HG02884 (cell line): ENCODE data around the gene PCDHB10.
"Not testable (repeated sequence)": the region's sequence is repeated elsewhere in the genome, so short reads cannot be mapped to it uniquely, and the experiment has no call there.

Experiments
- ATAC-seq: cut with Tn5 transposase; IDR thresholded peaks from one replicate; pipeline ENCODE4 v1.9.1; 2021; ENCODE audit warnings: mild to moderate bottlenecking, moderate library complexity; ENCODE audit not compliant: unreplicated experiment

PCDHB10 gene

DNA sequence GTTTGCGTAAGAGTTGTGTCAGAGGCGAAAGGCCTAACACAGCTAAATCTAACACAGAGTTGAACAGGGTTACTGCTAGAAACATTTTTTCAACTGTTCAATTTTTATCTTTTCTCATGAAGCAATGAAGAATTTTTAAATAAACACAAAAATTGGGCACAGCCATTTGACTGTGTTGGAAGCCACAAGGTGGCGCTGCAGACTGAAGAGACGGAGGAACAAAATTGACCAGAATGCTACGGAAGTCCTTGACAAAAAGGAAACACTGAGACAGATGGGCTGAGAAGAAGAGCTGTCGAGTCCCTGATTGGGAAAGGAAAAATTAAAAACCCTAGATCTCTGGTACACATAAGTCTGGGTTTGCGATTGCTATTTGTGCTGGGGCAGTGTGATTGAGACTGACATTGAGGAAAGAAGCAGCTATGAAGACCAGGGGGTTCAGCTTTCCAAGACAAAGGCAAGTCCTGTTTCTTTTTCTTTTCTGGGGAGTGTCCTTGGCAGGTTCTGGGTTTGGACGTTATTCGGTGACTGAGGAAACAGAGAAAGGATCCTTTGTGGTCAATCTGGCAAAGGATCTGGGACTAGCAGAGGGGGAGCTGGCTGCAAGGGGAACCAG lies 5.1 kb upstream of the PCDHB10 start, which contains the start of gene PCDHB9:
PCDHB9 (plus strand) TSS at position 265 of the 616 bp plus-strand sequence; CDS start at position 423, 158 bp downstream.
- no peak for ATAC-seq

DNA sequence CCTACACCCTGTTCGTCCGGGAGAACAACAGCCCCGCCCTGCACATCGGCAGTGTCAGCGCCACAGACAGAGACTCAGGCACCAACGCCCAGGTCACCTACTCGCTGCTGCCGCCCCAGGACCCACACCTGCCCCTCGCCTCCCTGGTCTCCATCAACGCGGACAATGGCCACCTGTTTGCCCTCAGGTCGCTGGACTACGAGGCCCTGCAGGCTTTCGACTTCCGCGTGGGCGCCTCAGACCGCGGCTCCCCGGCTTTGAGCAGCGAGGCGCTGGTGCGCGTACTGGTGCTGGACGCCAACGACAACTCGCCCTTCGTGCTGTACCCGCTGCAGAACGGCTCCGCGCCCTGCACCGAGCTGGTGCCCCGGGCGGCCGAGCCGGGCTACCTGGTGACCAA lies 3.5 kb upstream of the PCDHB10 start:
- ATAC-seq, result not testable (repeated sequence)

DNA sequence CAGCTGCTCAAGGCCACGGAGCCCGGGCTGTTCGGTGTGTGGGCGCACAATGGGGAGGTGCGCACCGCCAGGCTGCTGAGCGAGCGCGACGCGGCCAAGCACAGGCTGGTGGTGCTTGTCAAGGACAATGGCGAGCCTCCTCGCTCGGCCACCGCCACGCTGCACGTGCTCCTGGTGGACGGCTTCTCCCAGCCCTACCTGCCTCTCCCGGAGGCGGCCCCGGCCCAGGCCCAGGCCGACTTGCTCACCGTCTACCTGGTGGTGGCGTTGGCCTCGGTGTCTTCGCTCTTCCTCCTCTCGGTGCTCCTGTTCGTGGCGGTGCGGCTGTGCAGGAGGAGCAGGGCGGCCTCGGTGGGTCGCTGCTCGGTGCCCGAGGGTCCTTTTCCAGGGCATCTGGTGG lies 3.0 kb upstream of the PCDHB10 start:
- not testable (repeated sequence) for ATAC-seq

DNA sequence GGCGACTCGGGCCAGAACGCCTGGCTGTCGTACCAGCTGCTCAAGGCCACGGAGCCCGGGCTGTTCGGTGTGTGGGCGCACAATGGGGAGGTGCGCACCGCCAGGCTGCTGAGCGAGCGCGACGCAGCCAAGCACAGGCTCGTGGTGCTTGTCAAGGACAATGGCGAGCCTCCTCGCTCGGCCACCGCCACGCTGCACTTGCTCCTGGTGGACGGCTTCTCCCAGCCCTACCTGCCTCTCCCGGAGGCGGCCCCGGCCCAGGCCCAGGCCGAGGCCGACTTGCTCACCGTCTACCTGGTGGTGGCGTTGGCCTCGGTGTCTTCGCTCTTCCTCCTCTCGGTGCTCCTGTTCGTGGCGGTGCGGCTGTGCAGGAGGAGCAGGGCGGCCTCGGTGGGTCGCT lies 2.2 kb downstream of the PCDHB10 start:
- not testable (repeated sequence) for ATAC-seq

DNA sequence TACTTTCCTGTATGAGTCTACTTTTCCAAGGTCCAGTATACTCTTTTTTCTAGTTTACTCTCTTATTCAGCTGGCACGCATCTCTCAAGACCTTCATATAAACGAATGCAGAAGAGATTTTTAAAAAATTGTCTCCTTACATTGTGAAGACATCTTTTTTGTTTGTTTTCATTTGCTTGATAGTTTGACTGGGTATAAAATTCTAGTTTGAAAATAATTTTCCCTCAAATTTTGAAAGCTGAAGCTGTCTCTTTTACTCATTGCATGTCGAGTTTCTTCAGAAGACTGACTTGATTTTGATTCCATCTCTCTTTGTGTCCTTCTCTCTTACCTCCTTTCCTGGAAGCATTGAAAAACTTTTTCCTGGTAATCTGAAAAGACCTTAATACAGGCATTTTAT lies 4.2 kb downstream of the PCDHB10 start:
- ATAC-seq, result no peak

DNA sequence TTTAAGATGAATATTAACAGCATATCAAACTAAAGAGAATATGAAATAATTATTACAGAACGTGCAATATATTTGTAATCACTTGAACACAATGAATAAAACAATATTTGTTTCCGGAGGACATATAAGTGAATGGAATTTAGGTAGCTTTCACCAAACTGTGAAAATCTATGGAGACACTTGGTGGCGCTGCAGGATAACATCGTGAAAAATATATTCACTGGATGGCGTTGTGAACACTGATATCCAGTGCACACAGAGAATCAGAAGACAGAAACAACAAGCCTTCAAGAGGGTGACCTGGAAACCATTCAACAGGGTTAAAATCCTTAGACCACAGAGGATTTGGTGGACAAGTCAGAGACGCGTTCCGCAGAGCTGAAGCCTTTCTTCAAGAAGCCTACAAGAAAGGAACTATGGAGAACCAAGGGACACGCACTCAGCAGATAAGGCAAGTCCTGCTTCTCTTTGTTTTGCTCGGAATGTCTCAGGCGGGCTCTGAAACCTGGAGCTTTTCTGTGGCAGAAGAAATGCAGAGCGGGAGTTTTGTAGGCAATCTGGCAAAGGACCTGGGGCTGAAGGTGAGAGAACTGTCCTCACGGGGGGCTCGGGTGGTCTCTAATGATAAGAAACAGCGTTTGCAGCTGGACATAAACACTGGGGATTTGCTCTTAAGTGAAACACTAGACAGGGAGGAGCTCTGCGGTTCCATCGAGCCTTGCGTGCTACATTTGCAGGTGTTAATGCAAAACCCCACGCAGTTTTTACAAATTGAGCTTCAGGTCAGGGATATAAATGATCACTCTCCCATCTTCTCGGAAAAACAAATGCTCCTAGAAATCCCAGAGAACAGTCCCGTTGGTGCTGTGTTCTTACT lies 7.4 kb downstream of the PCDHB10 start, which contains the start of gene PCDHB11:
PCDHB11 (plus strand) TSS at position 269 of the 877 bp plus-strand sequence; CDS start at position 417, 148 bp downstream.
- ATAC-seq, result no peak

DNA sequence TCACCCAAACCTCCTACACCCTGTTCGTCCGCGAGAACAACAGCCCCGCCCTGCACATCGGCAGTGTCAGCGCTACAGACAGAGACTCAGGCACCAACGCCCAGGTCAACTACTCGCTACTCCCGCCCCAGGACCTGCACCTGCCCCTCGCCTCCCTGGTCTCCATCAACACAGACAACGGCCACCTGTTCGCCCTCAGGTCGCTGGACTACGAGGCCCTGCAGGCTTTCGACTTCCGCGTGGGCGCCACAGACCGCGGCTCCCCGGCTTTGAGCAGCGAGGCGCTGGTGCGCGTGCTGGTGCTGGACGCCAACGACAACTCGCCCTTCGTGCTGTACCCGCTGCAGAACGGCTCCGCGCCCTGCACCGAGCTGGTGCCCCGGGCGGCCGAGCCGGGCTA lies 9.0 kb downstream of the PCDHB10 start:
- ATAC-seq, result not testable (repeated sequence)

DNA sequence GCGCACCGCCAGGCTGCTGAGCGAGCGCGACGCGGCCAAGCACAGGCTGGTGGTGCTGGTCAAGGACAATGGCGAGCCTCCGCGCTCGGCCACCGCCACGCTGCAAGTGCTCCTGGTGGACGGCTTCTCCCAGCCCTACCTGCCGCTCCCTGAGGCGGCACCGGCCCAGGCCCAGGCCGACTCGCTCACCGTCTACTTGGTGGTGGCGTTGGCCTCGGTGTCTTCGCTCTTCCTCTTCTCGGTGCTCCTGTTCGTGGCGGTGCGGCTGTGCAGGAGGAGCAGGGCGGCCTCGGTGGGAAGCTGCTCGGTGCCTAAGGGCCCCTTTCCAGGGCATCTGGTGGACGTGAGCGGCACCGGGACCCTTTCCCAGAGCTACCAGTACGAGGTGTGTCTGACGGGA lies 9.5 kb downstream of the PCDHB10 start:
- ATAC-seq, result not testable (repeated sequence)

DNA sequence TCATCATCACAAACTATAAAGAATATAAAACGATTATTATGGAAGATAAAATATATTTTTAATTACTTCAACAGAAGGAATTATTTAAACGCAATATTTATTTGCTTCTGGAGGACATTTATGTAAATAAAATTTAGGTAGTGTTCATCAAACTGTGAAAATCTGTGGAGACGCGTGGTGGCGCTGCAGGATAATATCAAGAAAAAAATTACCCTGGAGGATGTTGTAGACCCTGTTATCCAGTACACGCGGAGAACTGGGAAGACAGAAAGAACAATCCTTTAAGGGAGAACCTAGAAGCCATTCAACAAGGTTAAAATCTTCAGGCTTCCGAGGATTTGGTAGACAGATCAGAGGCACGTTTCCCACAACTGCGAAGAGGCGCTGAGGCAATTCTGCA lies 16.3 kb downstream of the PCDHB10 start, which contains the start of gene PCDHB12:
PCDHB12 (plus strand) TSS at position 242 of the 400 bp plus-strand sequence. CDS start 189 bp downstream, outside the sequence.
- ATAC-seq, result no peak

DNA sequence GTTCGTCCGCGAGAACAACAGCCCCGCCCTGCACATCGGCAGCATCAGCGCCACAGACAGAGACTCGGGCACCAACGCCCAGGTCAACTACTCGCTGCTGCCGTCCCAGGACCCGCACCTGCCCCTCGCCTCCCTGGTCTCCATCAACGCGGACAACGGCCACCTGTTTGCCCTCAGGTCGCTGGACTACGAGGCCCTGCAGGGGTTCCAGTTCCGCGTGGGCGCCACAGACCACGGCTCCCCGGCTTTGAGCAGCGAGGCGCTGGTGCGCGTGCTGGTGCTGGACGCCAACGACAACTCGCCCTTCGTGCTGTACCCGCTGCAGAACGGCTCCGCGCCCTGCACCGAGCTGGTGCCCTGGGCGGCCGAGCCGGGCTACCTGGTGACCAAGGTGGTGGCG lies 18.1 kb downstream of the PCDHB10 start:
- ATAC-seq, result not testable (repeated sequence)

DNA sequence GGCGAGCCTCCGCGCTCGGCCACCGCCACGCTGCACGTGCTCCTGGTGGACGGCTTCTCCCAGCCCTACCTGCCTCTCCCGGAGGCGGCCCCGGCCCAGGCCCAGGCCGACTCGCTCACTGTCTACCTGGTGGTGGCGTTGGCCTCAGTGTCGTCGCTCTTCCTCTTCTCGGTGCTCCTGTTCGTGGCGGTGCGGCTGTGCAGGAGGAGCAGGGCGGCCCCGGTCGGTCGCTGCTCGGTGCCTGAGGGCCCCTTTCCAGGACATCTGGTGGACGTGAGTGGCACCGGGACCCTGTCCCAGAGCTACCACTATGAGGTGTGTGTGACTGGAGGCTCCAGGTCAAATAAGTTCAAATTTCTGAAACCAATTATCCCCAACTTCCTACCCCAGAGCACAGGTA lies 18.7 kb downstream of the PCDHB10 start:
- ATAC-seq, result not testable (repeated sequence)

DNA sequence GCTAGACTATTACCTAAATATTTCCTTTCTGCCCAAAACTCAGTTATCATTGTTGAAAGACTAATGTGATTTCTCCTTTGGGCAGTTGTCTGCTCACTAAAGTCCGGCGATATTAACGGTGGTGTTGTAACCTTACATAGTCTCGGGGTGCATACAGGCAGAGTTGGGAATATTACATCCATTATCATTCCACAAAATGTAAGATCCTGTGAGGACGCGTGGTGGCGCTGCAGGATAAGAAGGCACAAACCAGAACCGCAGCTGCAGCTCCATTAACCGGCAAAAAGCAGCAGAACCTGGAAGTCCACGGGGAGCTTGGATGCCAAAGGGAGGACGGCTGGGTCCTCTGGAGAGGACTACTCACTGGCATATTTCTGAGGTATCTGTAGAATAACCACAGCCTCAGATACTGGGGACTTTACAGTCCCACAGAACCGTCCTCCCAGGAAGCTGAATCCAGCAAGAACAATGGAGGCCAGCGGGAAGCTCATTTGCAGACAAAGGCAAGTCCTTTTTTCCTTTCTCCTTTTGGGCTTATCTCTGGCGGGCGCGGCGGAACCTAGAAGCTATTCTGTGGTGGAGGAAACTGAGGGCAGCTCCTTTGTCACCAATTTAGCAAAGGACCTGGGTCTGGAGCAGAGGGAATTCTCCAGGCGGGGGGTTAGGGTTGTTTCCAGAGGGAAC lies 21.6 kb downstream of the PCDHB10 start, which contains the start of gene PCDHB13:
PCDHB13 (plus strand) TSS at position 264 of the 684 bp plus-strand sequence; CDS start at position 469, 205 bp downstream.
- ATAC-seq, result not testable (repeated sequence)

DNA sequence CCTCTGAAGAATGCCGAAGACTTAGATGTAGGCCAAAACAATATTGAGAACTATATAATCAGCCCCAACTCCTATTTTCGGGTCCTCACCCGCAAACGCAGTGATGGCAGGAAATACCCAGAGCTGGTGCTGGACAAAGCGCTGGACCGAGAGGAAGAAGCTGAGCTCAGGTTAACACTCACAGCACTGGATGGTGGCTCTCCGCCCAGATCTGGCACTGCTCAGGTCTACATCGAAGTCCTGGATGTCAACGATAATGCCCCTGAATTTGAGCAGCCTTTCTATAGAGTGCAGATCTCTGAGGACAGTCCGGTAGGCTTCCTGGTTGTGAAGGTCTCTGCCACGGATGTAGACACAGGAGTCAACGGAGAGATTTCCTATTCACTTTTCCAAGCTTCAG lies 22.4 kb downstream of the PCDHB10 start:
- not testable (repeated sequence) for ATAC-seq

DNA sequence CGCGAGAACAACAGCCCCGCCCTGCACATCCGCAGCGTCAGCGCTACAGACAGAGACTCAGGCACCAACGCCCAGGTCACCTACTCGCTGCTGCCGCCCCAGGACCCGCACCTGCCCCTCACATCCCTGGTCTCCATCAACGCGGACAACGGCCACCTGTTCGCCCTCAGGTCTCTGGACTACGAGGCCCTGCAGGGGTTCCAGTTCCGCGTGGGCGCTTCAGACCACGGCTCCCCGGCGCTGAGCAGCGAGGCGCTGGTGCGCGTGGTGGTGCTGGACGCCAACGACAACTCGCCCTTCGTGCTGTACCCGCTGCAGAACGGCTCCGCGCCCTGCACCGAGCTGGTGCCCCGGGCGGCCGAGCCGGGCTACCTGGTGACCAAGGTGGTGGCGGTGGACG lies 23.4 kb downstream of the PCDHB10 start:
- not testable (repeated sequence) for ATAC-seq

DNA sequence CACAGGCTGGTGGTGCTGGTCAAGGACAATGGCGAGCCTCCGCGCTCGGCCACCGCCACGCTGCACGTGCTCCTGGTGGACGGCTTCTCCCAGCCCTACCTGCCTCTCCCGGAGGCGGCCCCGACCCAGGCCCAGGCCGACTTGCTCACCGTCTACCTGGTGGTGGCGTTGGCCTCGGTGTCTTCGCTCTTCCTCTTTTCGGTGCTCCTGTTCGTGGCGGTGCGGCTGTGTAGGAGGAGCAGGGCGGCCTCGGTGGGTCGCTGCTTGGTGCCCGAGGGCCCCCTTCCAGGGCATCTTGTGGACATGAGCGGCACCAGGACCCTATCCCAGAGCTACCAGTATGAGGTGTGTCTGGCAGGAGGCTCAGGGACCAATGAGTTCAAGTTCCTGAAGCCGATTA lies 23.9 kb downstream of the PCDHB10 start:
- not testable (repeated sequence) for ATAC-seq

DNA sequence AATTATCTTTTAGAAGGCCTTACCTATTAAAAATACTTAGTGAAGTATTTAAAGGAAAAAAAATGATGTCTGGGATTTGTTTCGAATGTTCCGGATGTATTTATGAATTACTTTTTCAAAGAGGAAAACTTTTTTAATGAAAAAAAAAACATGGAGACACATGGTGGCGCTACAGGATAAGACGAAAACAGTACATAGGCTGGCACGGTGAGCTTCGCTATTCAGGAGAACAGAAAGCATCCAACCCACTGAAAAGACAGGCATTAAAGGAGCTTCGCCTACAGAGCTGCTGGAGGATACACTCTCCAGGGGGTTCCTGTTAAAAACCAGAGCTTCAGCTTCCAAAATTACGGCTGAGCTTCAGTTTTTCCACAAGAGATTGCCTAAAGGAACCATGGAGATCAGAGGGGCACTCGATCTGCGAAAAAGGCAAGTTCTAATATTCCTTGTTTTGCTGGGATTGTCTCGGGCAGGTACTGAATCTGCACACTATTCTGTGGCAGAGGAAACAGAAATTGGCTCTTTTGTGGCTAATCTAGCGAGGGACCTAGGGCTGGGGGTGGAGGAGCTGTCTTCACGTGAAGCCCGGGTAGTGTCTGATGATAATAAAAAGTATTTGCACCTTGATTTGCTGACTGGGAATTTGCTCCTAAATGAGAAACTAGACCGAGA lies 31.1 kb downstream of the PCDHB10 start, which contains the start of gene PCDHB14:
PCDHB14 (plus strand) TSS at position 232 of the 672 bp plus-strand sequence; CDS start at position 395, 163 bp downstream.
- no peak for ATAC-seq

DNA sequence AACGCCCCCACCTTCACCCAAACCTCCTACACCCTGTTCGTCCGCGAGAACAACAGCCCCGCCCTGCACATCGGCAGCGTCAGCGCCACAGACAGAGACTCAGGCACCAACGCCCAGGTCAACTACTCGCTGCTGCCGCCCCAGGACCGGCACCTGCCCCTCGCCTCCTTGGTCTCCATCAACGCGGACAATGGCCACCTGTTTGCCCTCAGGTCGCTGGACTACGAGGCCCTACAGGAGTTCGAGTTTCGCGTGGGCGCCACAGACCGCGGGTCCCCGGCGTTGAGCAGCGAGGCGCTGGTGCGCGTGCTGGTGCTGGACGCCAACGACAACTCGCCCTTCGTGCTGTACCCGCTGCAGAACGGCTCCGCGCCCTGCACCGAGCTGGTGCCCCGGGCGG lies 32.7 kb downstream of the PCDHB10 start:
- ATAC-seq, result not testable (repeated sequence)

DNA sequence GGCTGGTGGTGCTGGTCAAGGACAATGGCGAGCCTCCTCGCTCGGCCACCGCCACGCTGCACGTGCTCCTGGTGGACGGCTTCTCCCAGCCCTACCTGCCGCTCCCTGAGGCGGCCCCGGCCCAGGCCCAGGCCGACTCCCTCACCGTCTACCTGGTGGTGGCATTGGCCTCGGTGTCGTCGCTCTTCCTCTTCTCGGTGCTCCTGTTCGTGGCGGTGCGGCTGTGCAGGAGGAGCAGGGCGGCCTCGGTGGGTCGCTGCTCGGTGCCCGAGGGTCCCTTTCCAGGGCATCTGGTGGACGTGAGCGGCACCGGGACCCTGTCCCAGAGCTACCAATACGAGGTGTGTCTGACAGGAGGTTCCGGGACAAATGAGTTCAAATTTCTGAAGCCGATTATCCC lies 33.3 kb downstream of the PCDHB10 start:
- not testable (repeated sequence) for ATAC-seq

DNA sequence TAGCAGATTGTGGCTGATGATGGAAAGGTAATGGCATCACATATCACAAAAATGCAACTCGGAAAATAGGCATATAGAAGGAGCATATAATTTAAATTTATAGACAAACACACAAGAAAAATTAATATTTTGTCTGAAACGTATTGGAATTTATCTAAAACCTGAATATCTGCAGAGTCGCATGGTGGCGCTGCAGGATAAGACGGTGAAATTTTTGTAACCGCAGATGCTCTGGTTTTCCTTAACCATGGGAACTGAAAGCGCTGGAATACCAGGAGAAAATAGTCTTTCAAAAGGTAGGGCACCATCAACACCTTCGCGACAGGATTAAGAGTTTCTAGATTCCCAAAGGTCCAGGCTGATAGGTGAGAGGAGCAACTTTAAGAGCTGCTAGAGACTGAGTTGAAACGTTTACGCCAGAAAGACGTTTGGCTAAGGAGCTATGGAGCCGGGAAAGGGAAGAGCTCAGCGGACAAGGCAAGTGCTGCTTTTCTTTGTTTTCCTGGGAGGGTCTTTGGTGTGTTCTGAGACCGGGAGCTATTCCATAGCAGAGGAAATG lies 42.0 kb downstream of the PCDHB10 start:
- ATAC-seq, result no peak

DNA sequence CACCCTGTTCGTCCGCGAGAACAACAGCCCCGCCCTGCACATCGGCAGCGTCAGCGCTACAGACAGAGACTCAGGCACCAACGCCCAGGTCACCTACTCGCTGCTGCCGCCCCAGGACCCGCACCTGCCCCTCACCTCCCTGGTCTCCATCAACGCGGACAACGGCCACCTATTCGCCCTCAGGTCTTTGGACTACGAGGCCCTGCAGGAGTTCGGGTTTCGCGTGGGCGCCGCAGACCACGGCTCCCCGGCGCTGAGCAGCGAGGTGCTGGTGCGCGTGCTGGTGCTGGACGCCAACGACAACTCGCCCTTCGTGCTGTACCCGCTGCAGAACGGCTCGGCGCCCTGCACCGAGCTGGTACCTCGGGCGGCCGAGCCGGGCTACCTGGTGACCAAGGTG lies 43.8 kb downstream of the PCDHB10 start:
- not testable (repeated sequence) for ATAC-seq
